Activated CD4-positive, alpha-beta T cell treated with anti-CD3 and anti-CD28 coated beads, Interleukin-10, Interleukin-2, amounts not matched to agents 100 ng/mL and 50 ng/mL, durations not matched to agents 16 hours and 8 hours (primary cell): ENCODE results near the gene P2RX2.

Source experiments
- DNase-seq: peaks from one replicate; pipeline ENCODE4 v3.0.0-alpha.2; 2020

The P2RX2 gene

GRCh38 chr12:132604151-132604618 is 14.4 kb upstream of the P2RX2 start:
- DNase-seq = no peak

- DNase-seq = no peak
Observed at GRCh38 chr12:132604668-132605441, 13.7 kb upstream of the P2RX2 start.

- no peak for DNase-seq
Observed at GRCh38 chr12:132605892-132606291, 12.7 kb upstream of the P2RX2 start.

GRCh38 chr12:132606466-132606865 is 12.1 kb upstream of the P2RX2 start:
- DNase-seq = no peak

- no peak for DNase-seq
Observed at GRCh38 chr12:132606927-132607326, 11.6 kb upstream of the P2RX2 start.

- DNase-seq = no peak
Observed at GRCh38 chr12:132608231-132609171, 10.1 kb upstream of the P2RX2 start.

- no peak for DNase-seq
Observed at GRCh38 chr12:132610051-132610759, 8.4 kb upstream of the P2RX2 start, which contains the start of gene LRCOL1. LRCOL1 (minus strand) TSS chr12:132610582; CDS start chr12:132606251, 4,331 bp downstream.

GRCh38 chr12:132610866-132611602 is 7.5 kb upstream of the P2RX2 start:
- no peak for DNase-seq

- DNase-seq = no peak
Observed at GRCh38 chr12:132611620-132612019, 7.0 kb upstream of the P2RX2 start.

- no peak for DNase-seq
Observed at GRCh38 chr12:132614029-132614428, 4.5 kb upstream of the P2RX2 start.

- peak; percentile 79 for DNase-seq
Observed at GRCh38 chr12:132614861-132615578, 3.6 kb upstream of the P2RX2 start.

GRCh38 chr12:132615579-132616038 is 3.0 kb upstream of the P2RX2 start:
- DNase-seq = no peak

GRCh38 chr12:132617135-132617701 is 1.4 kb upstream of the P2RX2 start:
- no peak for DNase-seq

- DNase-seq = no peak
Observed at GRCh38 chr12:132617822-132618682, 524 bp upstream of the P2RX2 start.

GRCh38 chr12:132619071-132619385 is 452 bp downstream of the P2RX2 start:
- no peak for DNase-seq

- no peak for DNase-seq
Observed at GRCh38 chr12:132619386-132620112, 973 bp downstream of the P2RX2 start.

GRCh38 chr12:132620113-132620898 is 1.7 kb downstream of the P2RX2 start:
- no peak for DNase-seq

- DNase-seq = no peak
Observed at GRCh38 chr12:132620899-132621656, 2.5 kb downstream of the P2RX2 start.
